Ishikawa (cell line): ENCODE results near the gene SAMHD1.

Experiments used
- EP300 ChIP-seq: IDR thresholded peaks from 2 replicates; pipeline ENCODE4 v1.6.1; 2012; ENCODE audit warnings: borderline replicate concordance
- NFIC ChIP-seq: IDR thresholded peaks from 2 replicates; pipeline ENCODE4 v1.6.1; 2012
- TAF1 ChIP-seq: IDR thresholded peaks from 2 replicates; pipeline ENCODE4 v1.6.1; 2012; ENCODE audit warnings: low read depth, mild to moderate bottlenecking
- TCF12 ChIP-seq: IDR thresholded peaks from 2 replicates; pipeline ENCODE4 v1.6.1; 2012; ENCODE audit warnings: low read depth
- YY1 ChIP-seq: IDR thresholded peaks from 2 replicates; pipeline ENCODE4 v1.6.1; 2012; ENCODE audit warnings: low read depth
- TF ChIP-seq, protein P1 (sequence below): IDR thresholded peaks from 2 replicates; pipeline ENCODE4 v1.6.1; 2012; ENCODE audit warnings: low read depth, mild to moderate bottlenecking

- TF ChIP-seq TAF1 (no peak), YY1 (no peak), TCF12 (no peak), NFIC (no peak), EP300 (no peak)
- TF ChIP-seq, protein P1, sequence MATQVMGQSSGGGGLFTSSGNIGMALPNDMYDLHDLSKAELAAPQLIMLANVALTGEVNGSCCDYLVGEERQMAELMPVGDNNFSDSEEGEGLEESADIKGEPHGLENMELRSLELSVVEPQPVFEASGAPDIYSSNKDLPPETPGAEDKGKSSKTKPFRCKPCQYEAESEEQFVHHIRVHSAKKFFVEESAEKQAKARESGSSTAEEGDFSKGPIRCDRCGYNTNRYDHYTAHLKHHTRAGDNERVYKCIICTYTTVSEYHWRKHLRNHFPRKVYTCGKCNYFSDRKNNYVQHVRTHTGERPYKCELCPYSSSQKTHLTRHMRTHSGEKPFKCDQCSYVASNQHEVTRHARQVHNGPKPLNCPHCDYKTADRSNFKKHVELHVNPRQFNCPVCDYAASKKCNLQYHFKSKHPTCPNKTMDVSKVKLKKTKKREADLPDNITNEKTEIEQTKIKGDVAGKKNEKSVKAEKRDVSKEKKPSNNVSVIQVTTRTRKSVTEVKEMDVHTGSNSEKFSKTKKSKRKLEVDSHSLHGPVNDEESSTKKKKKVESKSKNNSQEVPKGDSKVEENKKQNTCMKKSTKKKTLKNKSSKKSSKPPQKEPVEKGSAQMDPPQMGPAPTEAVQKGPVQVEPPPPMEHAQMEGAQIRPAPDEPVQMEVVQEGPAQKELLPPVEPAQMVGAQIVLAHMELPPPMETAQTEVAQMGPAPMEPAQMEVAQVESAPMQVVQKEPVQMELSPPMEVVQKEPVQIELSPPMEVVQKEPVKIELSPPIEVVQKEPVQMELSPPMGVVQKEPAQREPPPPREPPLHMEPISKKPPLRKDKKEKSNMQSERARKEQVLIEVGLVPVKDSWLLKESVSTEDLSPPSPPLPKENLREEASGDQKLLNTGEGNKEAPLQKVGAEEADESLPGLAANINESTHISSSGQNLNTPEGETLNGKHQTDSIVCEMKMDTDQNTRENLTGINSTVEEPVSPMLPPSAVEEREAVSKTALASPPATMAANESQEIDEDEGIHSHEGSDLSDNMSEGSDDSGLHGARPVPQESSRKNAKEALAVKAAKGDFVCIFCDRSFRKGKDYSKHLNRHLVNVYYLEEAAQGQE, result no peak
These were observed 5.2 kb upstream of the SAMHD1 start for GRCh38 chr20:36956674-36957073.
